ENCODE results near the gene COL5A1.

The COL5A1 gene

GRCh38 chr9:134641173-134641989 is at the start of gene COL5A1:
Gene COL5A1, plus strand, starts transcription at chr9:134641803. Its CDS starts 385 bp downstream, at chr9:134642188.
- Histone ChIP-seq H3K4me3 (ENCODE audit: low read length in 2 of 2) (peak within 1 kb of the TSS; percentile 25 to 57), H3K27me3 (ENCODE audit: control insufficient read depth in 2 of 2, insufficient read depth in 2 of 2, low read length in 2 of 2) (peaks cover 3 to 4% of the 10 kb centered on the region in 2 donors), H3K9ac (ENCODE audit: low read depth in 1 of 2, low read length in 2 of 2) (peak within 1 kb of the TSS; percentile 51 to 60), H3K27ac (ENCODE audit: low read depth in 2 of 2, low read length in 2 of 2) (peak within 1 kb of the TSS; percentile 77 to 83), H3K9me3 (ENCODE audit: control insufficient read depth in 2 of 2, low read length in 2 of 2) (no peaks in the 10 kb centered on the region), H3K4me1 (ENCODE audit: control insufficient read depth in 2 of 2, insufficient read depth in 2 of 2, low read length in 2 of 2) (peaks cover 0 to 5% of the 10 kb centered on the region in 2 donors), H3K36me3 (ENCODE audit: control insufficient read depth in 2 of 2, insufficient read depth in 2 of 2, low read length in 2 of 2) (no peaks in the 10 kb centered on the region)

- Histone ChIP-seq H3K9me3 (ENCODE audit: control insufficient read depth in 2 of 2, low read length in 2 of 2) (no peaks in the 10 kb centered on the region), H3K9ac (ENCODE audit: low read depth in 1 of 2, low read length in 2 of 2) (no peak overlapping the region), H3K27ac (ENCODE audit: low read depth in 2 of 2, low read length in 2 of 2) (peak overlapping the region in 1 of 2 donors; percentile 55), H3K4me1 (ENCODE audit: control insufficient read depth in 2 of 2, insufficient read depth in 2 of 2, low read length in 2 of 2) (no peaks in the 10 kb centered on the region), H3K27me3 (ENCODE audit: control insufficient read depth in 2 of 2, insufficient read depth in 2 of 2, low read length in 2 of 2) (no peaks in the 10 kb centered on the region), H3K4me3 (ENCODE audit: low read length in 2 of 2) (no peak overlapping the region), H3K36me3 (ENCODE audit: control insufficient read depth in 2 of 2, insufficient read depth in 2 of 2, low read length in 2 of 2) (no peaks in the 10 kb centered on the region)
Observed at GRCh38 chr9:134592018-134592818, 49.4 kb upstream of the COL5A1 start.

GRCh38 chr9:134592819-134593200 is 48.8 kb upstream of the COL5A1 start:
- Histone ChIP-seq H3K27me3 (ENCODE audit: control insufficient read depth in 2 of 2, insufficient read depth in 2 of 2, low read length in 2 of 2) (no peaks in the 10 kb centered on the region), H3K27ac (ENCODE audit: low read depth in 2 of 2, low read length in 2 of 2) (peak overlapping the region in 1 of 2 donors; percentile 55), H3K9ac (ENCODE audit: low read depth in 1 of 2, low read length in 2 of 2) (no peak overlapping the region), H3K4me3 (ENCODE audit: low read length in 2 of 2) (no peak overlapping the region), H3K36me3 (ENCODE audit: control insufficient read depth in 2 of 2, insufficient read depth in 2 of 2, low read length in 2 of 2) (no peaks in the 10 kb centered on the region), H3K9me3 (ENCODE audit: control insufficient read depth in 2 of 2, low read length in 2 of 2) (no peaks in the 10 kb centered on the region), H3K4me1 (ENCODE audit: control insufficient read depth in 2 of 2, insufficient read depth in 2 of 2, low read length in 2 of 2) (no peaks in the 10 kb centered on the region)

- H3K4me1 ChIP-seq (ENCODE audit: control insufficient read depth in 2 of 2, insufficient read depth in 2 of 2, low read length in 2 of 2), result no peaks in the 10 kb centered on the region
- H3K27me3 ChIP-seq (ENCODE audit: control insufficient read depth in 2 of 2, insufficient read depth in 2 of 2, low read length in 2 of 2), result no peaks in the 10 kb centered on the region
- no peaks in the 10 kb centered on the region for H3K36me3 ChIP-seq (ENCODE audit: control insufficient read depth in 2 of 2, insufficient read depth in 2 of 2, low read length in 2 of 2)
- H3K9ac ChIP-seq (ENCODE audit: low read depth in 1 of 2, low read length in 2 of 2), result no peak overlapping the region
- no peak overlapping the region for H3K27ac ChIP-seq (ENCODE audit: low read depth in 2 of 2, low read length in 2 of 2)
- no peaks in the 10 kb centered on the region for H3K9me3 ChIP-seq (ENCODE audit: control insufficient read depth in 2 of 2, low read length in 2 of 2)
- no peak overlapping the region for H3K4me3 ChIP-seq (ENCODE audit: low read length in 2 of 2)
Observed at GRCh38 chr9:134593286-134594077, 48.1 kb upstream of the COL5A1 start.

GRCh38 chr9:134594078-134594941 is 47.3 kb upstream of the COL5A1 start:
- no peak overlapping the region for H3K27ac ChIP-seq (ENCODE audit: low read depth in 2 of 2, low read length in 2 of 2)
- no peaks in the 10 kb centered on the region for H3K27me3 ChIP-seq (ENCODE audit: control insufficient read depth in 2 of 2, insufficient read depth in 2 of 2, low read length in 2 of 2)
- no peaks in the 10 kb centered on the region for H3K9me3 ChIP-seq (ENCODE audit: control insufficient read depth in 2 of 2, low read length in 2 of 2)
- no peak overlapping the region for H3K4me3 ChIP-seq (ENCODE audit: low read length in 2 of 2)
- H3K9ac ChIP-seq (ENCODE audit: low read depth in 1 of 2, low read length in 2 of 2), result no peak overlapping the region
- H3K4me1 ChIP-seq (ENCODE audit: control insufficient read depth in 2 of 2, insufficient read depth in 2 of 2, low read length in 2 of 2), result no peaks in the 10 kb centered on the region
- no peaks in the 10 kb centered on the region for H3K36me3 ChIP-seq (ENCODE audit: control insufficient read depth in 2 of 2, insufficient read depth in 2 of 2, low read length in 2 of 2)

GRCh38 chr9:134595014-134595413 is 46.6 kb upstream of the COL5A1 start:
- Histone ChIP-seq H3K36me3 (ENCODE audit: control insufficient read depth in 2 of 2, insufficient read depth in 2 of 2, low read length in 2 of 2) (no peaks in the 10 kb centered on the region), H3K4me1 (ENCODE audit: control insufficient read depth in 2 of 2, insufficient read depth in 2 of 2, low read length in 2 of 2) (no peaks in the 10 kb centered on the region), H3K27me3 (ENCODE audit: control insufficient read depth in 2 of 2, insufficient read depth in 2 of 2, low read length in 2 of 2) (no peaks in the 10 kb centered on the region), H3K9ac (ENCODE audit: low read depth in 1 of 2, low read length in 2 of 2) (no peak overlapping the region), H3K27ac (ENCODE audit: low read depth in 2 of 2, low read length in 2 of 2) (no peak overlapping the region), H3K4me3 (ENCODE audit: low read length in 2 of 2) (no peak overlapping the region), H3K9me3 (ENCODE audit: control insufficient read depth in 2 of 2, low read length in 2 of 2) (no peaks in the 10 kb centered on the region)

- no peak overlapping the region for H3K27ac ChIP-seq (ENCODE audit: low read depth in 2 of 2, low read length in 2 of 2)
- no peak overlapping the region for H3K9ac ChIP-seq (ENCODE audit: low read depth in 1 of 2, low read length in 2 of 2)
- no peaks in the 10 kb centered on the region for H3K36me3 ChIP-seq (ENCODE audit: control insufficient read depth in 2 of 2, insufficient read depth in 2 of 2, low read length in 2 of 2)
- no peaks in the 10 kb centered on the region for H3K27me3 ChIP-seq (ENCODE audit: control insufficient read depth in 2 of 2, insufficient read depth in 2 of 2, low read length in 2 of 2)
- H3K4me1 ChIP-seq (ENCODE audit: control insufficient read depth in 2 of 2, insufficient read depth in 2 of 2, low read length in 2 of 2), result no peaks in the 10 kb centered on the region
- H3K9me3 ChIP-seq (ENCODE audit: control insufficient read depth in 2 of 2, low read length in 2 of 2), result no peaks in the 10 kb centered on the region
- H3K4me3 ChIP-seq (ENCODE audit: low read length in 2 of 2), result no peak overlapping the region
Observed at GRCh38 chr9:134597041-134597913, 44.3 kb upstream of the COL5A1 start.

- Histone ChIP-seq H3K4me1 (ENCODE audit: control insufficient read depth in 2 of 2, insufficient read depth in 2 of 2, low read length in 2 of 2) (no peaks in the 10 kb centered on the region), H3K36me3 (ENCODE audit: control insufficient read depth in 2 of 2, insufficient read depth in 2 of 2, low read length in 2 of 2) (no peaks in the 10 kb centered on the region), H3K4me3 (ENCODE audit: low read length in 2 of 2) (no peak overlapping the region), H3K9me3 (ENCODE audit: control insufficient read depth in 2 of 2, low read length in 2 of 2) (no peaks in the 10 kb centered on the region), H3K27me3 (ENCODE audit: control insufficient read depth in 2 of 2, insufficient read depth in 2 of 2, low read length in 2 of 2) (no peaks in the 10 kb centered on the region), H3K9ac (ENCODE audit: low read depth in 1 of 2, low read length in 2 of 2) (no peak overlapping the region), H3K27ac (ENCODE audit: low read depth in 2 of 2, low read length in 2 of 2) (no peak overlapping the region)
Observed at GRCh38 chr9:134597957-134598883, 43.4 kb upstream of the COL5A1 start.

Measured in mucosa of rectum (tissue), 2 donors.